Endothelial cell of umbilical vein (primary cell): ENCODE measurements around the gene MESP1. TPM values are rescaled to one million over a fixed set of nuclear protein-coding genes. Genes with fewer than 3 reads are reported as not detected.

Source experiments
- BruUV-seq: library from RNA; stranded (reverse); fragments of 400-500 nt; replicated peaks from 2 replicates; lab custom pipeline; 2021; lab: Mats Ljungman, UMichigan
- CTCF ChIA-PET: fragments of 300-600, 350-600 bp; sonication (Branson Sonifier 250); formaldehyde crosslinking; loops from one replicate; lab custom pipeline; 2021; ENCODE audit warnings: antibody characterized with exemption, inconsistent platforms; lab: Charles Lee
- POLR2A ChIA-PET: fragments of 300-600, 350-600 bp; sonication (Branson Sonifier 250); formaldehyde crosslinking; loops from one replicate; lab custom pipeline; 2021; ENCODE audit warnings: antibody characterized with exemption, inconsistent platforms; lab: Charles Lee
- DNase-seq: peaks from one replicate; pipeline ENCODE4 v3.0.0-alpha.2; 2011; ENCODE audit warnings: low read depth, low spot score
- FAIRE-seq: peaks from 2 replicates; lab custom pipeline; 2011; peaks lifted over from hg19 to GRCh38; lab: Jason Lieb, UNC
- H2AFZ ChIP-seq: 2 replicates; pipeline ENCODE4 v1.6.0; 2012; ENCODE audit warnings: low read depth, low read length, control low read depth, inconsistent platforms
- H3K27ac ChIP-seq: 2 replicates; pipeline ENCODE4 v1.5.1; 2011; ENCODE audit warnings: low read depth, mild to moderate bottlenecking, control low read depth, low read length, moderate library complexity; ENCODE audit not compliant: insufficient read depth
- H3K27me3 ChIP-seq, 2 experiments: 2 replicates each; pipeline versions ENCODE4 v1.6.0 to v1.6.1; 2011; ENCODE audit warnings: low read length in 2 of 2, mixed read lengths in 1 of 2; ENCODE audit not compliant: control insufficient read depth in 2 of 2, insufficient read depth in 2 of 2
- H3K36me3 ChIP-seq, 2 experiments: 2 replicates in 1 of 2; 3 replicates in 1 of 2; pipeline ENCODE4 v1.5.1; 2011; ENCODE audit warnings: low read length in 2 of 2, mild to moderate bottlenecking in 1 of 2, moderate library complexity in 1 of 2; ENCODE audit not compliant: control insufficient read depth in 2 of 2, insufficient read depth in 2 of 2; ENCODE audit errors: extremely low read depth in 1 of 2
- H3K4me1 ChIP-seq: 3 replicates; pipeline ENCODE4 v1.5.1; 2011; ENCODE audit warnings: mild to moderate bottlenecking, low read length; ENCODE audit not compliant: control insufficient read depth, insufficient read depth; ENCODE audit errors: extremely low read depth
- H3K4me2 ChIP-seq: 2 replicates; pipeline ENCODE4 v1.6.1; 2011; ENCODE audit warnings: low read length, control low read depth, mixed read lengths; ENCODE audit not compliant: insufficient read depth
- H3K4me3 ChIP-seq, 3 experiments: fragments of 200-600 bp in 1 of 3; sonication (generic), shearing (Covaris generic) in 1 of 3; replicated peaks in 1 of 3; 2 replicates each; pipeline ENCODE4 v1.5.1; 2011 to 2016; ENCODE audit warnings: control low read depth in 3 of 3, low read length in 3 of 3, mild to moderate bottlenecking in 2 of 3, inconsistent platforms in 1 of 3, low read depth in 1 of 3, moderate library complexity in 1 of 3; ENCODE audit not compliant: insufficient read depth in 1 of 3
- H3K79me2 ChIP-seq: 2 replicates; pipeline ENCODE4 v1.6.0; 2012; ENCODE audit warnings: low read length, inconsistent platforms; ENCODE audit not compliant: control insufficient read depth, insufficient read depth
- H3K9ac ChIP-seq: replicated peaks from 2 replicates; pipeline ENCODE3; 2011; ENCODE audit warnings: low read length, control low read depth; ENCODE audit not compliant: insufficient read depth; ENCODE audit errors: extremely low read depth
- H3K9me1 ChIP-seq: replicated peaks from 3 replicates; pipeline ENCODE4 v1.6.0; 2011; ENCODE audit warnings: mild to moderate bottlenecking, low read length; ENCODE audit not compliant: control insufficient read depth, insufficient read depth; ENCODE audit errors: extremely low read depth
- H3K9me3 ChIP-seq: replicated peaks from 2 replicates; pipeline ENCODE4 v1.5.1; 2012; ENCODE audit warnings: low read length, inconsistent platforms; ENCODE audit not compliant: control insufficient read depth, insufficient read depth
- H4K20me1 ChIP-seq: replicated peaks from 2 replicates; pipeline ENCODE3; 2011; ENCODE audit warnings: mild to moderate bottlenecking, low read length; ENCODE audit not compliant: control insufficient read depth, insufficient read depth; ENCODE audit errors: extremely low read depth
- CTCF ChIP-seq, 2 donors: IDR thresholded peaks; 1 replicate in 1 of 2; 2 replicates in 1 of 2; pipeline ENCODE4 v1.5.1; 2011; ENCODE audit warnings: low read length in 2 of 2, mild to moderate bottlenecking in 2 of 2, moderate library complexity in 2 of 2, control low read depth in 1 of 2, inconsistent platforms in 1 of 2, low read depth in 1 of 2; ENCODE audit not compliant: insufficient read depth in 1 of 2; ENCODE audit errors: extremely low read depth in 1 of 2
- EZH2 ChIP-seq: IDR thresholded peaks from 2 replicates; pipeline ENCODE4 v1.6.1; 2012; ENCODE audit warnings: borderline replicate concordance, low read depth, mild to moderate bottlenecking, moderate library complexity, low read length, inconsistent platforms; ENCODE audit not compliant: severe bottlenecking
- FOS ChIP-seq: IDR thresholded peaks from 2 replicates; pipeline ENCODE4 v1.6.1; 2011; ENCODE audit warnings: mild to moderate bottlenecking, low read length, moderate library complexity, borderline replicate concordance; ENCODE audit not compliant: insufficient read depth
- GATA2 ChIP-seq: IDR thresholded peaks from 2 replicates; pipeline ENCODE4 v1.7.0; 2011; ENCODE audit warnings: low read depth, mild to moderate bottlenecking, moderate library complexity, mixed read lengths, low read length; ENCODE audit not compliant: insufficient read length, insufficient read depth
- JUN ChIP-seq: IDR thresholded peaks from 2 replicates; pipeline ENCODE4 v1.6.1; 2011; ENCODE audit warnings: borderline replicate concordance, low read depth; ENCODE audit not compliant: insufficient read length, insufficient read depth
- MYC ChIP-seq: IDR thresholded peaks from one replicate; pipeline ENCODE4 v1.6.1; 2011; ENCODE audit warnings: mild to moderate bottlenecking, low read depth, low read length
- POLR2AphosphoS5 ChIP-seq: IDR thresholded peaks from 2 replicates; pipeline ENCODE4 v1.6.1; 2012; ENCODE audit warnings: low read depth, mild to moderate bottlenecking, control low read depth, low read length, moderate library complexity; ENCODE audit not compliant: insufficient read depth
- dilution Hi-C: fragments of 300-500 bp; cut with MboI; formaldehyde crosslinking; loops from one replicate; pipeline ENCODE4 v1.15.0; 2019; ENCODE audit warnings: low sequenced_read_pairs; ENCODE audit not compliant: extremely low pct_ligation_motif_present
- intact Hi-C: fragments of 100-400 bp; cut with micrococcal nuclease; formaldehyde crosslinking; loops from one replicate; pipeline ENCODE4 v1.10.0; 2022
- polyA plus RNA-seq, 4 experiments: library from polyadenylated mRNA; depleted of rRNA in 3 of 4; stranded (reverse) in 3 of 4; unstranded in 1 of 4; fragments of >200 nt; gene quantifications; 2 replicates each; pipeline versions ENCODE4 v1.2.1 to v1.2.3, GENCODE V29; 2011 to 2012; ENCODE audit warnings: missing spikeins in 1 of 4
- total RNA-seq: library from RNA; stranded (reverse); gene quantifications from 2 replicates; pipeline ENCODE4 v1.2.3, GENCODE V29; 2021
- TF ChIP-seq, protein P1 (sequence below): IDR thresholded peaks from 2 replicates; pipeline ENCODE4 v1.6.1; 2011; ENCODE audit not compliant: insufficient read depth, insufficient read length

The MESP1 gene
- total and polyA plus RNA-seq, 2 donors (not counting 3 experiments of a cell fraction or from before 2014, with no cell fraction given), result 0.68 to 1.7 TPM

DNA sequence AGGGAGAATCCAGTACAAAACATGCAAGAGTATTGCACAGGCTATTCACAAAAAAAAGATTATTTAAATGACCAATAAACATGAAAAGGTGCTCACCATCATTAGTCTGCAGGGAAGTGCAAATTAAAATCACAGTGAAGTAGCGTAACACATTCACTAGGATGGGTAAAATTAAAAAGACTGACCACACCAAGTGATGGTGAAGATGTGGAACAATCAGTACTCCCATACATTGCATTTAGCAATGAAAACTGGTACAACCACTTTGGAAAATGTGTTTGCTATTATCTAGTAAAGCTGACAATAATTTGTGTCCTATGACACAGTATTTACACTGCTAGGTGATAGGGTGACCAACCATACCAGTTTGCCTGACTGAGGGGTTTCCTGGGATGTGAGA is 26.4 kb downstream of the MESP1 start:
- Histone ChIP-seq H4K20me1 (no peaks in the 10 kb centered on the region), H3K9me3 (no peaks in the 10 kb centered on the region), H3K4me3 (no peak overlapping the region), H3K9ac (no peak overlapping the region), H3K27me3 (peaks cover 12 to 22% of the 10 kb centered on the region in 2 experiments), H3K79me2 (no peaks in the 10 kb centered on the region), H2AFZ (no peak overlapping the region), H3K4me2 (no peak overlapping the region), H3K36me3 (no peaks in the 10 kb centered on the region), H3K27ac (no peak overlapping the region), H3K9me1 (no peaks in the 10 kb centered on the region), H3K4me1 (no peaks in the 10 kb centered on the region)
- TF ChIP-seq EZH2 (no peak), MYC (no peak), FOS (no peak), CTCF (IDR thresholded peaks at IDR 0.05; ENCODE audit: extremely low read depth in 1 of 2, insufficient read depth in 1 of 2, low read depth in 1 of 2, low read length in 2 of 2) (no peak), JUN (no peak), GATA2 (no peak), POLR2AphosphoS5 (no peak)
- TF ChIP-seq, protein P1, sequence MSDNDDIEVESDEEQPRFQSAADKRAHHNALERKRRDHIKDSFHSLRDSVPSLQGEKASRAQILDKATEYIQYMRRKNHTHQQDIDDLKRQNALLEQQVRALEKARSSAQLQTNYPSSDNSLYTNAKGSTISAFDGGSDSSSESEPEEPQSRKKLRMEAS, result no peak
- POLR2A ChIA-PET, result no interaction called here
- BruUV-seq, result no TSS peak
- no peak for FAIRE-seq
- CTCF ChIA-PET, result interaction anchor here (1.1 kb wide), 1 partner anchor 247 kb away, joined by 3 read pairs; no protein-coding TSS in a partner anchor
- dilution Hi-C loops, result no loop called here
- no peak for DNase-seq
- intact Hi-C loops, result no loop called here
